GM19438 (cell line): ENCODE data around the gene CCNA2.

Source experiments
- ATAC-seq: cut with Tn5 transposase; IDR thresholded peaks from one replicate; pipeline ENCODE4 v1.9.1; 2021; ENCODE audit warnings: low read depth; ENCODE audit not compliant: unreplicated experiment

Gene CCNA2

DNA sequence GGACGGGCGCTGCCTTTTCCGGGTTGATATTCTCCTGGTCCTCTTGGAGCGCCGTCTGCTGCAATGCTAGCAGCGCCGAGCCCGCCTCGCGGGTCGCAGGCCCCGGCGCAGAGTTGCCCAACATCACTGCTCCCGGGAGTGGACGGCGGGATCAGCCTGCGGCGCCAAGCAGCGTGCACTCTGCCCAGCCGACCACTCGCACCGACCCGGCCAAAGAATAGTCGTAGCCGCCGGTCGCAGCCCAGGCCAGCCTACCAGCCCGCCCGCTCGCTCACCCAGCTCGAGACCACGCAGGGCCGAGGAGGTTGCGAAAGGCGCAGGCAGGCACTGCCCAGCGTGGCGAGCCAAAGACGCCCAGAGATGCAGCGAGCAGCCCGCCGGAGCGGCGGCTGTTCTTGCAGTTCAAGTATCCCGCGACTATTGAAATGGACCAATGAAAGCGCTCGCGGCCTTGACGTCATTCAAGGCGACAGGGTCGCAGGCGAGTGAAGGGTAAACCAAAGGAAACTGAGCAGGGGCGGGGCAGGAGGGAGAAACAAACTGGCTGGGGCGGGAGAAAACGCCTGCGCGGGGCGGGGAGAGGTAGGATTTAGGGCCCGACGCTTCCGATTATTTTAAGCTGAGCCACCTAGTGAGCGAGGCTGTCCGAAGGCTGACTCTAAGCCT is at the start of gene CCNA2:
Gene CCNA2 (minus strand): TSS at position 379 of the 666 bp plus-strand sequence. CDS start 255 bp downstream, at position 124.
- peak; percentile 91 for ATAC-seq

DNA sequence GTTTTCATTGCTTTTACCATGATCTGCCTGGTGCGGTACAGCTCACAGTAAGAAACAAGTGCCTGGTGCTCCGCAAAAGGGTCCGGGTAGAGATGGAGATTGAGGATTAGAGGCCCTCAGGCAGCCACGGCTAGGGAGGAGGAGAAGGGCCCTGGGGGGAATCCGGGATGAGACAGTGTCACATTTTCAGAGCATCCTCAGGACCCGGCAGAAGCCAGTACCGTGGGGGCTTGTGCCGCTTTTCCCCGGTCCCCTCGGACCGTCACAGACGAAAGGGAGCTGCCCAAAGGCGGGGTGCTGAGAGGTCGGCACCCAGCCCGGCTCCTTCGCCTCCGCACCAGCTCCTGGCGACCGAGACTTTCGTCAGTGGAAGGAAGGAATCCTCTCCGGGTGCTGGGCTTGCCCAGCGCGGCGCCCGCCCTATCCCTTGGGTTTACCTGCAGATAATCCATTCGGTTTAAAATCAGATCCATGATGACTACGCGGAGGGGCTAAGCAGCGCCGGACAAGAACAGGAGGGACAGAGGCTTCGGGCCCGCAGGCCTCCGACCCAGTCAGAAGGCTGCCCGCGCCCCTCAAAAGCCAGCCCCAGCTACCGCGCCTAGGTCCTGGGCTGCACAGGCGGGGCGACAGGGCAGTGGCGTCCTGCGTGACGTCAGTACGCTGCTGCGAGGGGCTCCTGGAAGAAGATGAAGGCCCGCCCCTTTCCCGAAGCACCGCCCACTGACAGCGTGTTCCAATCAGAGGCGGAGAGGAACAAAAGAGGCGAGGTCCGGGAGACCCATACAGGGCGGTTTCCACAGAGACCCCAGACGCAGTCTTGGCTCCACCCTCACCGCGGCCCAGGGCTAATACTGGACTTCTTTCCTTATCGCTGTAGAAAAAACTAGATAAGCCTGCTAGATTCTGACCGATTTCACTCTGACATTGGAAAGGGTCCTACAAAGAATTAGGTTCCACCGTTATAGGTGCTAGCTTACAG is 46.4 kb upstream of the CCNA2 start, which contains the start of gene BBS7:
Gene BBS7 (minus strand): TSS at position 634 of the 982 bp plus-strand sequence. CDS start 161 bp downstream, at position 473.
- peak; percentile 99 for ATAC-seq

DNA sequence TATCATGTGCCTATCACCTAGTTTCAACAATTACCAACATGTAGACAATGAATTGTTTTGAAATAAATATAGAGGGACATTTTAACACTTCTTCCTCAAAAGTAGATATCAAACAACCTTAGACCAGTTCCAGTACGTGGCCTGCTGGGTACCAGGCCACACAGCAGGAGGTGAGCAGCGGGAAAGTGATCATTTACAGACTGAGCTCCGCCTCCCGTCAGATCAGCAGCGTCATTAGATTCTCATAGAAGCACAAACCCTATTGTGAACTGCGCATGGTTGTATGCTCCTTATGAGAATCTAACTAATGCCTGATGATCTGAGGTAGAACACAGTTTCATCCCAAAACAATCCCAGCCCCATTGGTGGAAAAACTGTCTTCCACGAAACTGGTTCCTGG is 40.1 kb upstream of the CCNA2 start:
- no peak for ATAC-seq

DNA sequence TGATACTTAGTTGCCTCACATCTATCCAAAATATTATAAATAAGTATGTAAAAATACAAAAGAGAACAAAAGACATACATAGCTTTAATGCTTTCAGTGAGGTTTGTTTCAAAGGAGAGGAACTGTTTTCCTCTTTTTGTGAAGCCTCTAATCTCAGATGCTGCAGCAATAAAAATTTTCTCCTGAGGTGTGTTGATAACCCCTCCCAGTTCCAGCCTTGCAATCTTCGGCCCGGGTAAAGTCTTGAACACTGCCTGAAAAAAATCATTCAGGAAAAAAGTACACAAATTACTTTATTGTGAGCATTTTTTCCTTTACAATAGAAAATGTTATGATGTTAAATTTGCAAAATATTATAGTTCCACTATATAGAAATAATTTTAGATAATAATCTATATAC is 37.7 kb upstream of the CCNA2 start:
- no peak for ATAC-seq

DNA sequence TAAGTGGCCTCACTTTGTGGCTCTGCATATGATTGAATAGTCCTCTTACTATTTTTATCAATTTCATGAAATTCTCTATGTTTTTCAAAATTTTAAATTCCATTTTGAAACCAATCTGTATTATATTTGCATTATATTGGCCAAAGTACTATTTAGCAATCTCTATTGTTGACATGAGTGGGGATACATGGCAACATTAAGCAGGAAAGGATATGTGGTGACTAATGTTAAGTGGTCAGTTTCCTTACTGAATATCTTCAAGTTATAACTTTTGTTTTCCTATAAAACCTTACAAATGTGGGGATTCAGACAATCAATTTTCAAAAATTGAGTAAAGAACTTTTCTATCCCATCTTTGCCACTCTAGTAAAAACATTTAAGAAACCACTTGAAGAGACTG is 36.4 kb upstream of the CCNA2 start:
- no peak for ATAC-seq

DNA sequence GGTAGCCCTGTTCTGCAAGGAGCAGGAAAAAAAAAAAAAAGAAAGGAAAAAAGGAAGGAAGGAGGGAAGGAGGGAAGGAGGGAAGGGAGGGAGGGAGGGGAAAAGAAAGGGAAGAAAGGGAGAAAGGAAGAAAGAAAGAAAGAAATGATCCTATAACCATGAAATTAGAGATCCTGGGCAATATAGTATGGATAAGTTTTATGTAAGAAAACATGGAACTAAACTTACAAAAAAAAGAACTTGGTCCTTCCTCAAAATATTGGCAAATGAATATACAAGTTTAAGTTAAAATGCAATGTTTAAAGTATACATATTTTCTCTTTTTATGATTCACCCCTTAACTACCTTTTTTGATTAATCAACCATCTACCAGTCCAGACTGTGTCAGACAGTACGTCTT is 27.7 kb upstream of the CCNA2 start:
- no peak for ATAC-seq

DNA sequence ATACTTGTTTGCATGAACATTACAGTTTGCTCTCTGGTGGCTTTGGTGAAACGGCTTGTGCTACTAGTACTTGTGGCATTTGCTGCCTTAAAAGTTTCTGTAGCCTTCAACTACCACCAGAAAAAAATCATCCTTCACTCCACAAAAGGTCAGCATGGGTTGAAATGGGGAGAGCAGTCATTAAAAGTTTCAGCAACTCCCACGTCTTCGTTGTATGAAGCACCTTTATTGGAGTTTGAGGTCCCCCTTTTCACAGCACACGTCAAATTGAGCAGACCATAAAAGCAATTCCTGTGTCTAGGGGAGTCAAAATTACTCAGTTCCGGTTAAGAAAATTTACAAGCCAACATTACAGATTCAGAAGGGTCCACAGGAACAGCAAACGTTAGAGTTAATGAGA is 23.0 kb upstream of the CCNA2 start:
- no peak for ATAC-seq

DNA sequence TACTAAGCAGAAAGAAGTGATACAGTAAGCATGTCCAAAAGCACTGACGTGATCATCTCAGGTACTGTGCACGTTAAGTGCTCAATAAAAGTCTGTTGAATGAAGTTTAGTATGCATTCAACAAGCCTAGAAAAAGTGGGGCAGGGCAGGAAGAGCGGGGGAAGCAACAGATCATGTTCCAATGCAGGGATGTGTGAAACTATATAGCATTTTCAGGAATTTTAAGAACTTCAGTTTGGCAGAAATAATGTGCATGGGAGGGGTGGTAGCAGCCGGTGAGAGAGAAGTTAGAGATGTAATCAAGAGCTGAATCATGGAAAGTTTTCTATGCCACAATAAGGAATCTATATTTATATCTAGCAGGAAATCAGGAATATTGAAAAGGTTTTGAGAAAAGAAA is 19.2 kb upstream of the CCNA2 start:
- ATAC-seq, result no peak

DNA sequence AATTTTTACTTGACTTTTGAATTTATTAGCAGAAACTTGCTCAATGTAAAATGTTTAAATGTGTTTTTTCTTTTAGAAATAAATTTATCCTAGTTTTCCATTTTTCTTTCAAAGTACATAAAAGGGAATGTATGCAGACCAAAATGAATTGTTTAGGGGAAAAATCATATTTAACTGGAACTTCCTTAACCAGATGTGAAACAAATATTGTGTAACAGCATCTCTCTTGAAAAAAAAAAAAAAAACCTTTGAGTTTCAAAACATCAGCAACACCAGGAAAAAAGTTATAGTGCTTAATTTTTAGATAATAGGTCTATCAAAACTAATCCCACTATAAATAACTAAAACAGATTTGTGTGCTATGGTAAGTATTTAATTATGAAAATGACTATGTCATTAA is 14.5 kb upstream of the CCNA2 start:
- no peak for ATAC-seq

DNA sequence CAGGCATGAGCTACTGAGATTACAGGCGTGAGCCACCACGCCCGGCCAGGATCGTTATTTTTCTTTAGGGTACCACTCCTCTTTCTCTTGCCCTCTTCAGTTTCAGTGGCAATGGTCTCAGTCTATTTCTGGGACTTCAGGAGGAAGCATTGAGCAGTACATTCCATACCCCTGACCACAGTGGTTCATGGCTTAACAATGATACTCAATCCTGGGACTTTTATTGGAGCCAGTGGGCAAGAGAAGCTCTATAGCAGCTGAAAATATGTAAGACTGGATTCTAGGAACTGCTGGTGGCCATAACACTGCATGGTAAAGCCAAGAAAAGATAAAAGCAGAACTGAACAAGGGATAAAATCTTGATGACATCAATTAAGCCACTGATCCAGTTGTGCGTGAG is 5.8 kb upstream of the CCNA2 start:
- ATAC-seq, result no peak

DNA sequence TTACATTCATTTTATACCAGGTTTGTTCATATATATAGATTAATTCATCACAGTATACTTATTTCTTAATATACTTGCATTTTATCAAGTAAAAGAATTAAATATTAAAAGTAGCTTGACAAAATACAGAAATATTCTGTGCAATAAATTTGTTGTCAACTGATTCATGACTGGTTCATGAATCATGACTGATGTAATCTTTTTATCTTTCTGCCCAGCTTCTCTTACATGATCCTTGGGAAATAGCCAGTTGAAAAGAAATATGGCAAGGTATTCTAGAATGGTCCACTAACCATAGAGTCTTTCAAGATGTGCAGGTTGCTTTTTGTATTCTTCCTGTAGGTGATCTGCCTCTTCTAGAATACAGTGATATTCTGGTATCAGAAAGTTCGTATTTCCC is 4.2 kb upstream of the CCNA2 start:
- ATAC-seq, result no peak

DNA sequence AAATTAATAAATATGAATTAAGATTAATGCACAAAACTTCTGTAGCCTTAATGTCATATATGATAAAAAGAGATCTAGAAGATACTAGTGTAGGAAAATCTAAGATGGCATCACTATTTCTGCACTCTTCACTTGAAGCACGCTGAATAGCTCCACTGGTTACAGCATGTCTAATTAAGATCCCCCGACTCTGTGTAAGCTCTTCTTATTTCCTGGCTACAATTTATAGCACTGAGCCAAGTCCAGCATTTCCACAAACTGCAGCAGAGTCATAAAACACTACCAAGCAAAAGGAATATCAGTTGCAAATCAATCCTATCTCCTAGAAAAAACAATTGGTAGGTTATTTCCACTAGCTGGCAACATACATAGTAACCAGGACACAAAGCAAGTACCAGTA is 1.3 kb upstream of the CCNA2 start:
- ATAC-seq, result no peak

DNA sequence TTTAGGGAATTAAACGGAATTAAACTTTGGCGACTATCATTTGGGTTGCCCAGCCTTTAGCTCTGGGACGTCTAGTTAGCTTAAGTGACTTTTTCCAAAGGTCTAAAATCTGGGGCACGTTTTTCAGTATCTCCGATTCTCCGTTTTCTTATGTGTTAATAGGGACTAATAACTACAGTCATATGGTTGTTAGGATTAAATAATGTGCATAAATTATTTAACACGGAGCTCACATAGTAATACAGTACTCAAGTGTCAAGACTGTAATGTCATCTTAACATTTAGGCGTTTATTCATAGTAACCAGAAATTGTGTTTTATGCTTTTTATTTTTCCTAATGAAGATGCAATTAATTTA is 466 bp upstream of the CCNA2 start:
- ATAC-seq, result no peak

DNA sequence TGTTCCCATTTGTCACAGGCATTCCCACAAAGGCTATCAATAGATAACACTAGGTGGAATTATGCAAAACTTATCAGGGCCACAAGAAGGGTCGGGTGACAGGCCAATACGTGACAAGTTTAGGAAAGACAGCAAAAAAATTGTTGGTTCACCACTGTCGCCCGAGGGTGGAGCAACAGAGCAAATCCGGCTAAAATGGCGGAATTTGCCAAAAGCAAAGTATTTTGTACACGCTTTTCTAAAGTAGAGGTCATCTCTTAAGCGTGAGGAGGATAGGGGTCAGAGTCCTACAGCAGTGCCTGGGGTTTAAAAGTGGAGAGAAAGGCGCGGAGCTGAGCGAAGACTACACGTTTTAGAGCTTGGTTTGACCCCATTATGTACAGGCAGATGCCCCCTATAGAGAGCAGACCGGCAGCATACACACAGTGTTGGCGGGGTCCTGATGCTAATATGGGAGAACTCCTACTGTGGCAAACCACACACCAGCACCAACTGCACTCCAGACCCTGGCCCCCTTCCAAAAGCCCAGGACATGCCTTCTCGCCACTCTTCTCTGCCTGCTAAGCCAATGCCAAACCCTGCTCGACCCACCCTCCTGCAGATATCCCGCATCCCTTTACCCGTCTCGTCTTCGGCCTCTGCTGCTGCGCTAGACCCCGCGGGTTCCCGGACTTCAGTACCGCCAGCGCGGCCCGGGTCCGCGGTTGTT is 733 bp downstream of the CCNA2 start:
- peak; percentile 43 for ATAC-seq

DNA sequence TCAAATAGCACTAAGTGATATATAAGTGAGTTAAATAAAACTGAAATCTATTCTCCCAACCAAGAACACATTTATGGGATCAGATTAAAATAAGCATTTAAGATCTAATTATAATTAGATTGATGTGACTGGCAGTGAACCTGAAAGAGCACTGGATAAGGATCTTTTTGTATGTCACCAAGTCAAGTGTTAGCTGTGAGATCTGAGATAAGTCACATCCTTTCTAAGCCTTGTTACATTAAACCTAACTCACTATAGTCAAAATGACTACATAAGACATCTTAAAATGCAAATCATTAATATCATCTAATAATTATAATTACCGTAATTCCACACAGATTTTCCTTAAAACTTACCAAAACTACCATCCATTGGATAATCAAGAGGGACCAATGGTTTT is 1.6 kb downstream of the CCNA2 start:
- no peak for ATAC-seq

DNA sequence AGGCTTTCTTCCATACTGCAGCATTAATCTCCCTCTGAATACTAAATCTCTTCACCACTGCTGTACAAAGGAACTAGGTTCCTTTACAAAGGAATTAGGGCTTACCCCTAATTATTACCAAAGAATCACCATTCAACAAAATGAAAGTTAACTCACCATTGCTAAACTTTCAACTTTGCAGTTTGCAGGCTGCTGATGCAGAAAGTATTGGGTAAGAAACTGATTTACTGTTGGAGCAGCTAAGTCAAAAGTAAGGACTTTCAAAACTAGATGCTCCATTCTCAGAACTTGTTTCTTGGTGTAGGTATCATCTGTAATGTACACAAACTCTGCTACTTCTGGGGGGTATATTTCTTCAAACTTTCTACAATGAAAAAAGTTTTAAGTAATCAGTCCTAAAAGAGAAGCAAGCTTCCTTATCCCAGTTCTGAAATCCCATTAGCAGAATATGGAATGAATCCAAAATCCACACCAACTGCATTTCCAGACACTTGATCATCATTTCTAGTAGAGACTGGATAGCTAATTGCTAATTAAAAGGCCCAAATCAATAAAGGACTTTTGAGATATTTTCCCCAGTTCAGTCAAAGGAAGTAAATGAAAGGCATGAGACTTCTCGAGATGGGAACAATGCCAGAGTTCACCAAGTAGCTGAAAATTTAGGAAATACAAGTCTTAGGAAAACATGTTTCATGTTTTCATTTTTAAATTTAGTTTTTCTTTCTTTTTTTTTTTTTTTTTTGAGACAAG is 4.3 kb downstream of the CCNA2 start:
- no peak for ATAC-seq

DNA sequence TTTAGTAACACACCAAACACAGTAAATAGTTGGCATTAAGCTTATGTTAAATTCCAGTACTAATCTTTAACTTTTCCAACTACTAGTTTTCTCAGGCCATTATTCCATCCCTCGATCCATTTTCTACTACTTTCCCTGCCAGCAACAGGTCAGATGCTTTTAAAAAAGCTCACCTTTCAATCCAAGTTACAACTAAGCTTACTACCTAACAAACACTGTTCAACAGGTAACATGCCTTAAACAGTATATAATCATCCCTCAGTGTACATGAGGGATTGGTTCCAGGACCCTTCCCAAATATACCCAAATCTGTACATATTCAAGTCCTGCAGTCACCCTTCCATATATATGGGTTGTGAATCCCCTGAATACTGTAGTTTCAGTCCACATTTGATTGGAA is 5.5 kb downstream of the CCNA2 start:
- ATAC-seq, result no peak

DNA sequence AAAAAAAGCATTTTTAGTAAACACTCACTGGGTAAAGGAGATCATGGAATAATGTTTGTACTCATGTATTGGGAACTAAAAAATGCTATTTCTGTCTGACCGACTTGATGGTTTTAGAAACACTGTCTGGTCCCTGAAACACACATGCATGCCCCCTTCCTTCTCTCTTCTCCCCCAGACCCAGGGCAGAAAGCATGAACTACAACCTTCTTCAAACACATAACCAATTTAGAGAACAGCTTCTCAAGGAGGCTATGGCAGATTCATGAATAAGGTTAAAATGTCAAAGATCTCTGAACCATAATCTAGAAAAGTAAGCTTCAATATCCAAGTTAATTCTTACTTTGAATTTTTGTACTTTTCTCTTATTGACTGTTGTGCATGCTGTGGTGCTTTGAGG is 6.0 kb downstream of the CCNA2 start:
- no peak for ATAC-seq

DNA sequence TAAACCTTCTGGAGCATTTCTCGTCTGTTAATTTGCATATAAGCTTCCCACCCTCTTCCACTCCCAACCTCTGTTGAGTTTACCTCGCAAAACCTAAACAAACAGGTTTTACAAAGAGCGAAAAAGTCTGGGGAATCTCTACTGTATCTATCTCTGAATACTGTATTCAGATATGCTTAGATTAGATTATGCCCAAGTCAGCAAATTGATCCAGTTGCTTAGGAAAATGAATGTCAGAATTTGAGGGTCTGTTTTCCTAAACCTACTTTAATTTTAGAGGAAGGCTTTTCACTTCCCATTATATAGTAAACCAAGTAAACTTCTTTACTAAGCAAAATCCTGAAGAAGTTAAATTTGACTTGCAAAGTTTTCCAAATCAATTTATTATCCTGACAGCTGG is 6.7 kb downstream of the CCNA2 start:
- no peak for ATAC-seq

DNA sequence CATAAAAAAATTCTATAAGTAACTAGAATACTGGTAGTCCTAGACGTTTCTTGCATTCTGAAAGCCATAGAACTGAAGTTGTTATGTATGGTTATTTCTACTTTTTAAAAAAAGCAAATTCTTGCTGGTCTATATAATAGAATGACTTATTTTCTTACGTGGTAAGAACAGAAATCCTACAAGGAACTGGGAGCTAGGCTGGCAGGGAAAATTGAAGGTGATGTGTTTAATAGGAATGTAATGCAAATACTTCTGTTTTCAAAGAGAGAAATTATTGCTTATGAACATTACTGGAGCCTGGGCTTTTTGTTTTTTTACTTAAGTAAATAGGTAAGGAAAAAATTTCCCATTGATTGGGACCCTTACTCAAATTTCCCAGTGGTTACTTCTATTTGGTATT is 8.9 kb downstream of the CCNA2 start:
- ATAC-seq, result no peak

DNA sequence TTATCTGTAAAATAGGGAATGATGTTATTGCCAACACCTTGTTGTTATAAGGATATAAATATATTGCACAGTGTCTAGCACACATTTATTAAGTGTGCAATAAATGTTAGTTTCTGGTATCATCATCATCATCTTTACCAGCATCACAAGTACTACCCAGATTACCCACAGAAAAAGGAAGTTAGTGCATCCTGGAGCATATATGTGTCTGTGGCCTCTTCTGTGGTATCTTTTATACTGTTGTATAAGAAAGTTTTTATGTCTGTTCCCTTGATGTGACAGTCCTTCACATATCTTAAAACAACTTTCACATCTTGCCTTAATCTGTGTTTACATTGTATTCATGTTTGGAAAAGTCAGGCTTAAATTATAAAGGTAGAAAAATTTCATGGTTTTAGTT is 12.6 kb downstream of the CCNA2 start:
- ATAC-seq, result no peak
